H1 (cell line): ENCODE measurements around the gene IQSEC3. TPM values are rescaled to one million over a fixed set of nuclear protein-coding genes. Genes with fewer than 3 reads are reported as not detected.

ENCODE experiments used
- CBX8 ChIP-seq: fragments of 300-800, 300-1000 bp; sonication (generic); IDR thresholded peaks from 2 replicates; pipeline ENCODE4 v1.7.1; 2016; ENCODE audit warnings: low read depth, low read length, borderline replicate concordance
- CHD1 ChIP-seq: IDR thresholded peaks from 2 replicates; pipeline ENCODE4 v1.6.1; 2012; ENCODE audit warnings: low read depth, low read length, improper control_type of control experiment
- CREB1 ChIP-seq: IDR thresholded peaks from 2 replicates; pipeline ENCODE4 v1.6.1; 2012; ENCODE audit warnings: inconsistent platforms
- HDAC2 ChIP-seq, 2 experiments: fragments of 300-600 bp in 1 of 2; sonication (generic) in 1 of 2; IDR thresholded peaks; 2 replicates each; pipeline ENCODE4 v1.6.1; 2011 to 2012; ENCODE audit warnings: low read depth in 2 of 2, low read length in 2 of 2, mild to moderate bottlenecking in 2 of 2, moderate library complexity in 2 of 2, borderline replicate concordance in 1 of 2, inconsistent platforms in 1 of 2
- PHF8 ChIP-seq: fragments of 200-600 bp; sonication (generic); conservative IDR thresholded peaks from 2 replicates; pipeline ENCODE4 v1.7.1; 2012; ENCODE audit warnings: low read depth, mild to moderate bottlenecking, inconsistent platforms, low read length, moderate library complexity
- POLR2A ChIP-seq, 2 experiments: IDR thresholded peaks; 1 replicate in 1 of 2; 2 replicates in 1 of 2; pipeline ENCODE4 v1.6.1; 2011; ENCODE audit warnings: low read depth in 2 of 2, low read length in 2 of 2, mild to moderate bottlenecking in 2 of 2; ENCODE audit errors: control extremely low read depth in 1 of 2
- POU5F1 ChIP-seq: IDR thresholded peaks from 2 replicates; pipeline ENCODE4 v1.6.1; 2011; ENCODE audit warnings: low read depth, mild to moderate bottlenecking, low read length, moderate library complexity
- SIN3A ChIP-seq, 2 experiments: IDR thresholded peaks in 1 of 2; conservative IDR thresholded peaks in 1 of 2; 2 replicates each; pipeline ENCODE4 v1.6.1; 2011 to 2012; ENCODE audit warnings: low read length in 2 of 2, improper control_type of control experiment in 1 of 2, low read depth in 1 of 2, mild to moderate bottlenecking in 1 of 2
- SIRT6 ChIP-seq: IDR thresholded peaks from one replicate; pipeline ENCODE4 v1.7.1; 2012; ENCODE audit warnings: low read length, inconsistent platforms
- SP2 ChIP-seq: IDR thresholded peaks from 2 replicates; pipeline ENCODE4 v1.6.1; 2012; ENCODE audit warnings: mild to moderate bottlenecking, low read length, inconsistent platforms
- polyA plus RNA-seq, 7 experiments: library from polyadenylated mRNA; depleted of rRNA in 3 of 7; stranded (reverse) in 5 of 7; unstranded in 2 of 7; fragments of >200 nt in 5 of 7; fragments of 200-250 nt in 2 of 7; gene quantifications; 1 replicate in 5 of 7; 2 replicates in 1 of 7; 4 replicates in 1 of 7; pipeline versions ENCODE4 v1.2.1 to v1.2.3, GENCODE V29; 2011 to 2013; ENCODE audit warnings: missing spikeins in 2 of 7, mixed read lengths in 2 of 7
- total RNA-seq: library from RNA; stranded (reverse); fragmentation: NEBNext Ultra II Directional; extraction: Animal tissue kit (Norgen Biotek cat#: 25700); gene quantifications from 2 replicates; pipeline ENCODE4 v1.2.1, GENCODE V29; 2021
- TF ChIP-seq, protein P1 (sequence below): fragments of 300-600 bp; sonication (generic); IDR thresholded peaks from 2 replicates; pipeline ENCODE4 v1.7.1; 2012; ENCODE audit warnings: low read length, moderate library complexity, mild to moderate bottlenecking, inconsistent platforms; ENCODE audit not compliant: insufficient replicate concordance
- TF ChIP-seq, protein P2 (sequence below): IDR thresholded peaks from 2 replicates; pipeline ENCODE4 v1.6.1; 2012; ENCODE audit warnings: inconsistent platforms

Gene IQSEC3
- total and polyA plus RNA-seq, 2 of the 8 experiments (the other 6 are each of a cell fraction or from before 2014, with no cell fraction given) = 1.2 to 3.1 TPM

DNA sequence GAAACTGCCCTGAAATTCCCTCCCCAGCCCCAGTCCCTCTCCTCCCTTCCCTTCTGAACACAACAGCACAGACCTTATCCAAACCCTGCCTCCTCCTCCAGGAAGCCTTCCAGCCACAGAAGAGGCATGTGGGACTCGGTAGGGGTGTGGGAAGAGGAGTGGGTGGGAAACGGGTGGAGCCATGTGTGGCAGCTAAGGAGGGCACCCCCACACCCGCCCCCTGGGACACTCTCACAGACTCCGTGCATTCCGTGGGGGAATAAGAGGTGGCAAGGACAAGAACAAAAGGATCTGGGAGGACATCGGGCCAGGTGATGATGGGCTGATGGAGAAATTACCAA lies 123.0 kb downstream of the IQSEC3 start (continued):
- TF ChIP-seq, protein P1, sequence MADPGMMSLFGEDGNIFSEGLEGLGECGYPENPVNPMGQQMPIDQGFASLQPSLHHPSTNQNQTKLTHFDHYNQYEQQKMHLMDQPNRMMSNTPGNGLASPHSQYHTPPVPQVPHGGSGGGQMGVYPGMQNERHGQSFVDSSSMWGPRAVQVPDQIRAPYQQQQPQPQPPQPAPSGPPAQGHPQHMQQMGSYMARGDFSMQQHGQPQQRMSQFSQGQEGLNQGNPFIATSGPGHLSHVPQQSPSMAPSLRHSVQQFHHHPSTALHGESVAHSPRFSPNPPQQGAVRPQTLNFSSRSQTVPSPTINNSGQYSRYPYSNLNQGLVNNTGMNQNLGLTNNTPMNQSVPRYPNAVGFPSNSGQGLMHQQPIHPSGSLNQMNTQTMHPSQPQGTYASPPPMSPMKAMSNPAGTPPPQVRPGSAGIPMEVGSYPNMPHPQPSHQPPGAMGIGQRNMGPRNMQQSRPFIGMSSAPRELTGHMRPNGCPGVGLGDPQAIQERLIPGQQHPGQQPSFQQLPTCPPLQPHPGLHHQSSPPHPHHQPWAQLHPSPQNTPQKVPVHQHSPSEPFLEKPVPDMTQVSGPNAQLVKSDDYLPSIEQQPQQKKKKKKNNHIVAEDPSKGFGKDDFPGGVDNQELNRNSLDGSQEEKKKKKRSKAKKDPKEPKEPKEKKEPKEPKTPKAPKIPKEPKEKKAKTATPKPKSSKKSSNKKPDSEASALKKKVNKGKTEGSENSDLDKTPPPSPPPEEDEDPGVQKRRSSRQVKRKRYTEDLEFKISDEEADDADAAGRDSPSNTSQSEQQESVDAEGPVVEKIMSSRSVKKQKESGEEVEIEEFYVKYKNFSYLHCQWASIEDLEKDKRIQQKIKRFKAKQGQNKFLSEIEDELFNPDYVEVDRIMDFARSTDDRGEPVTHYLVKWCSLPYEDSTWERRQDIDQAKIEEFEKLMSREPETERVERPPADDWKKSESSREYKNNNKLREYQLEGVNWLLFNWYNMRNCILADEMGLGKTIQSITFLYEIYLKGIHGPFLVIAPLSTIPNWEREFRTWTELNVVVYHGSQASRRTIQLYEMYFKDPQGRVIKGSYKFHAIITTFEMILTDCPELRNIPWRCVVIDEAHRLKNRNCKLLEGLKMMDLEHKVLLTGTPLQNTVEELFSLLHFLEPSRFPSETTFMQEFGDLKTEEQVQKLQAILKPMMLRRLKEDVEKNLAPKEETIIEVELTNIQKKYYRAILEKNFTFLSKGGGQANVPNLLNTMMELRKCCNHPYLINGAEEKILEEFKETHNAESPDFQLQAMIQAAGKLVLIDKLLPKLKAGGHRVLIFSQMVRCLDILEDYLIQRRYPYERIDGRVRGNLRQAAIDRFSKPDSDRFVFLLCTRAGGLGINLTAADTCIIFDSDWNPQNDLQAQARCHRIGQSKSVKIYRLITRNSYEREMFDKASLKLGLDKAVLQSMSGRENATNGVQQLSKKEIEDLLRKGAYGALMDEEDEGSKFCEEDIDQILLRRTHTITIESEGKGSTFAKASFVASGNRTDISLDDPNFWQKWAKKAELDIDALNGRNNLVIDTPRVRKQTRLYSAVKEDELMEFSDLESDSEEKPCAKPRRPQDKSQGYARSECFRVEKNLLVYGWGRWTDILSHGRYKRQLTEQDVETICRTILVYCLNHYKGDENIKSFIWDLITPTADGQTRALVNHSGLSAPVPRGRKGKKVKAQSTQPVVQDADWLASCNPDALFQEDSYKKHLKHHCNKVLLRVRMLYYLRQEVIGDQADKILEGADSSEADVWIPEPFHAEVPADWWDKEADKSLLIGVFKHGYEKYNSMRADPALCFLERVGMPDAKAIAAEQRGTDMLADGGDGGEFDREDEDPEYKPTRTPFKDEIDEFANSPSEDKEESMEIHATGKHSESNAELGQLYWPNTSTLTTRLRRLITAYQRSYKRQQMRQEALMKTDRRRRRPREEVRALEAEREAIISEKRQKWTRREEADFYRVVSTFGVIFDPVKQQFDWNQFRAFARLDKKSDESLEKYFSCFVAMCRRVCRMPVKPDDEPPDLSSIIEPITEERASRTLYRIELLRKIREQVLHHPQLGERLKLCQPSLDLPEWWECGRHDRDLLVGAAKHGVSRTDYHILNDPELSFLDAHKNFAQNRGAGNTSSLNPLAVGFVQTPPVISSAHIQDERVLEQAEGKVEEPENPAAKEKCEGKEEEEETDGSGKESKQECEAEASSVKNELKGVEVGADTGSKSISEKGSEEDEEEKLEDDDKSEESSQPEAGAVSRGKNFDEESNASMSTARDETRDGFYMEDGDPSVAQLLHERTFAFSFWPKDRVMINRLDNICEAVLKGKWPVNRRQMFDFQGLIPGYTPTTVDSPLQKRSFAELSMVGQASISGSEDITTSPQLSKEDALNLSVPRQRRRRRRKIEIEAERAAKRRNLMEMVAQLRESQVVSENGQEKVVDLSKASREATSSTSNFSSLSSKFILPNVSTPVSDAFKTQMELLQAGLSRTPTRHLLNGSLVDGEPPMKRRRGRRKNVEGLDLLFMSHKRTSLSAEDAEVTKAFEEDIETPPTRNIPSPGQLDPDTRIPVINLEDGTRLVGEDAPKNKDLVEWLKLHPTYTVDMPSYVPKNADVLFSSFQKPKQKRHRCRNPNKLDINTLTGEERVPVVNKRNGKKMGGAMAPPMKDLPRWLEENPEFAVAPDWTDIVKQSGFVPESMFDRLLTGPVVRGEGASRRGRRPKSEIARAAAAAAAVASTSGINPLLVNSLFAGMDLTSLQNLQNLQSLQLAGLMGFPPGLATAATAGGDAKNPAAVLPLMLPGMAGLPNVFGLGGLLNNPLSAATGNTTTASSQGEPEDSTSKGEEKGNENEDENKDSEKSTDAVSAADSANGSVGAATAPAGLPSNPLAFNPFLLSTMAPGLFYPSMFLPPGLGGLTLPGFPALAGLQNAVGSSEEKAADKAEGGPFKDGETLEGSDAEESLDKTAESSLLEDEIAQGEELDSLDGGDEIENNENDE = no peak
- TF ChIP-seq POU5F1 (no peak), PHF8 (no peak), CHD1 (no peak), HDAC2 (IDR thresholded peaks at IDR 0.05; ENCODE audit: borderline replicate concordance in 1 of 2, low read depth in 2 of 2, low read length in 2 of 2) (no peak), SIN3A (conservative IDR thresholded peaks at IDR 0.05 in 1 of 2, IDR thresholded peaks at IDR 0.05 in 1 of 2; ENCODE audit: low read depth in 1 of 2, low read length in 2 of 2) (no peak), POLR2A (IDR thresholded peaks at IDR 0.05; ENCODE audit: control extremely low read depth in 1 of 2, low read depth in 2 of 2, low read length in 2 of 2) (no peak), CBX8 (no peak), SP2 (no peak), SIRT6 (no peak), CREB1 (no peak)
- TF ChIP-seq, protein P2, sequence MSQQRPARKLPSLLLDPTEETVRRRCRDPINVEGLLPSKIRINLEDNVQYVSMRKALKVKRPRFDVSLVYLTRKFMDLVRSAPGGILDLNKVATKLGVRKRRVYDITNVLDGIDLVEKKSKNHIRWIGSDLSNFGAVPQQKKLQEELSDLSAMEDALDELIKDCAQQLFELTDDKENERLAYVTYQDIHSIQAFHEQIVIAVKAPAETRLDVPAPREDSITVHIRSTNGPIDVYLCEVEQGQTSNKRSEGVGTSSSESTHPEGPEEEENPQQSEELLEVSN = no peak
